GM10847 (cell line): ENCODE data around the gene BCL11A.

ENCODE experiments used
- POLR2A ChIP-seq: IDR thresholded peaks from 2 replicates; pipeline ENCODE4 v1.6.1; 2011; ENCODE audit not compliant: insufficient read length; ENCODE audit errors: extremely low read depth

The BCL11A gene

GRCh38 chr2:60526623-60527022, 26.8 kb downstream of the BCL11A start:
- TF ChIP-seq POLR2A, result no peak

GRCh38 chr2:60525899-60526298, 27.6 kb downstream of the BCL11A start:
- TF ChIP-seq POLR2A, result no peak

- TF ChIP-seq POLR2A, result no peak
Measured at GRCh38 chr2:60524874-60525273, 28.6 kb downstream of the BCL11A start.

- no peak for TF ChIP-seq POLR2A
Measured at GRCh38 chr2:60523963-60524362, 29.5 kb downstream of the BCL11A start.

- no peak for TF ChIP-seq POLR2A
Measured at GRCh38 chr2:60522462-60522861, 31.0 kb downstream of the BCL11A start.

GRCh38 chr2:60521626-60522025, 31.8 kb downstream of the BCL11A start:
- TF ChIP-seq POLR2A, result no peak

GRCh38 chr2:60520917-60521539, 32.4 kb downstream of the BCL11A start:
- TF ChIP-seq POLR2A, result no peak

GRCh38 chr2:60520151-60520876, 33.1 kb downstream of the BCL11A start:
- no peak for TF ChIP-seq POLR2A

- TF ChIP-seq POLR2A, result no peak
Measured at GRCh38 chr2:60519231-60519863, 34.1 kb downstream of the BCL11A start.

GRCh38 chr2:60518567-60518966, 34.9 kb downstream of the BCL11A start:
- TF ChIP-seq POLR2A, result no peak

GRCh38 chr2:60517446-60517845, 36.0 kb downstream of the BCL11A start:
- no peak for TF ChIP-seq POLR2A

- TF ChIP-seq POLR2A, result no peak
Measured at GRCh38 chr2:60516826-60517225, 36.6 kb downstream of the BCL11A start.

GRCh38 chr2:60516383-60516811, 37.1 kb downstream of the BCL11A start:
- TF ChIP-seq POLR2A, result no peak

GRCh38 chr2:60515721-60516226, 37.7 kb downstream of the BCL11A start:
- no peak for TF ChIP-seq POLR2A

- TF ChIP-seq POLR2A, result no peak
Measured at GRCh38 chr2:60513996-60514395, 39.5 kb downstream of the BCL11A start.

GRCh38 chr2:60513191-60513590, 40.3 kb downstream of the BCL11A start:
- TF ChIP-seq POLR2A, result no peak
